Progenitor cell of endocrine pancreas (in vitro differentiated cells): ENCODE data around the gene POLD2. TPM values are rescaled to one million over a fixed set of nuclear protein-coding genes. Genes with fewer than 3 reads are reported as not detected.
A peak's percentile ranks its signal among the peaks of the same experiment; 100 is the strongest.

Experiments used
- DNase-seq: peaks from one replicate; pipeline ENCODE4 v3.0.0; 2021; ENCODE audit warnings: low spot score; ENCODE audit not compliant: unreplicated experiment
- H3K27ac Mint-ChIP-seq: 2 replicates; pipeline ENCODE4 v1.8.0; 2021; ENCODE audit warnings: mild to moderate bottlenecking, moderate library complexity, mixed read lengths
- H3K27me3 Mint-ChIP-seq: 2 replicates; pipeline ENCODE4 v1.8.0; 2021; ENCODE audit warnings: mixed read lengths
- H3K36me3 Mint-ChIP-seq: 2 replicates; pipeline ENCODE4 v1.8.0; 2022; ENCODE audit warnings: mixed read lengths; ENCODE audit not compliant: insufficient read depth
- H3K4me1 Mint-ChIP-seq: 2 replicates; pipeline ENCODE4 v1.8.0; 2021; ENCODE audit warnings: low read depth, mixed read lengths
- H3K4me3 Mint-ChIP-seq: 2 replicates; pipeline ENCODE4 v1.8.0; 2021; ENCODE audit warnings: low read depth, mild to moderate bottlenecking, moderate library complexity, mixed read lengths
- H3K9me3 Mint-ChIP-seq: 2 replicates; pipeline ENCODE4 v1.8.0; 2021; ENCODE audit warnings: low read depth, mixed read lengths
- CTCF ChIP-seq: fragments of 200-600 bp; sonication (generic); IDR thresholded peaks from one replicate; pipeline ENCODE4 v1.5.0; 2021; ENCODE audit warnings: antibody characterized with exemption, mild to moderate bottlenecking; ENCODE audit not compliant: unreplicated experiment
- total RNA-seq: library from RNA; stranded (reverse); gene quantifications from 2 replicates; pipeline ENCODE4 v1.2.1, GENCODE V29; 2021

The POLD2 gene
- total RNA-seq, 1 donor from 2014 or later, result 104 TPM

GRCh38 chr7:44150966-44151941 lies 27.9 kb upstream of the POLD2 start:
- Mint-ChIP-seq H3K36me3 (no peaks in the 10 kb centered on the region), H3K4me3 (no peak overlapping the region), H3K27ac (no peak overlapping the region), H3K27me3 (peaks cover 20% of the 10 kb centered on the region), H3K9me3 (no peaks in the 10 kb centered on the region), H3K4me1 (peaks cover 10% of the 10 kb centered on the region)
- DNase-seq, result no peak
- no peak for TF ChIP-seq CTCF

- no peaks in the 10 kb centered on the region for H3K9me3 Mint-ChIP-seq
- no peak for TF ChIP-seq CTCF
- no peaks in the 10 kb centered on the region for H3K36me3 Mint-ChIP-seq
- no peak overlapping the region for H3K27ac Mint-ChIP-seq
- H3K4me3 Mint-ChIP-seq, result no peak overlapping the region
- no peak for DNase-seq
- peaks cover 21% of the 10 kb centered on the region for H3K27me3 Mint-ChIP-seq
- peaks cover 10% of the 10 kb centered on the region for H3K4me1 Mint-ChIP-seq
Measured at GRCh38 chr7:44150466-44150832, 27.1 kb upstream of the POLD2 start.

- Mint-ChIP-seq H3K36me3 (no peaks in the 10 kb centered on the region), H3K27ac (no peak overlapping the region), H3K4me3 (no peak overlapping the region), H3K27me3 (peaks cover 27% of the 10 kb centered on the region), H3K9me3 (no peaks in the 10 kb centered on the region), H3K4me1 (peaks cover 10% of the 10 kb centered on the region)
- no peak for TF ChIP-seq CTCF
- no peak for DNase-seq
Measured at GRCh38 chr7:44149571-44150465, 26.5 kb upstream of the POLD2 start.

- Mint-ChIP-seq H3K9me3 (no peaks in the 10 kb centered on the region), H3K27me3 (peaks cover 33% of the 10 kb centered on the region), H3K4me3 (no peak overlapping the region), H3K36me3 (no peaks in the 10 kb centered on the region), H3K4me1 (peaks cover 10% of the 10 kb centered on the region), H3K27ac (no peak overlapping the region)
- no peak for TF ChIP-seq CTCF
- no peak for DNase-seq
Measured at GRCh38 chr7:44148961-44149536, 25.7 kb upstream of the POLD2 start.

- DNase-seq, result no peak
Measured at GRCh38 chr7:44148166-44148565, 24.8 kb upstream of the POLD2 start.

More at GRCh38 chr7:44148166-44148565, 24.8 kb upstream of the POLD2 start:
- Mint-ChIP-seq H3K27ac (peak overlapping the region; percentile 31), H3K9me3 (no peaks in the 10 kb centered on the region), H3K36me3 (no peaks in the 10 kb centered on the region), H3K4me1 (peaks cover 10% of the 10 kb centered on the region), H3K4me3 (no peak overlapping the region), H3K27me3 (peaks cover 41% of the 10 kb centered on the region)
- no peak for TF ChIP-seq CTCF
